Right ventricle myocardium inferior (tissue), 1 donor: ENCODE measurements around the gene ABHD17B. TPM values are rescaled to one million over a fixed set of nuclear protein-coding genes. Genes with fewer than 3 reads are reported as not detected.

Experiments used
- ATAC-seq: fragments of 200-7000 bp; cut with Tn5 transposase; one replicate; pipeline ENCODE4 v1.9.1; 2020; ENCODE audit warnings: mild to moderate bottlenecking, moderate library complexity
- DNase-seq: peaks from one replicate; pipeline ENCODE4 v3.0.0; 2021; ENCODE audit errors: missing footprints
- intact Hi-C: fragments of 100-400 bp; cut with DNase I; formaldehyde crosslinking; loops from one replicate; pipeline ENCODE4 v1.11.0; 2022
- total RNA-seq: library from RNA; stranded (reverse); fragmentation: NEBNext Ultra II Directional; extraction: Animal tissue kit (Norgen Biotek cat#: 25700); gene quantifications from one replicate; pipeline ENCODE4 v1.2.1, GENCODE V29; 2021
- donor health status: DM: no; HTN: yes; CAD: no; lungs with severe emphysema.

ABHD17B gene
- total RNA-seq, 1 donor from 2014 or later, result 10.5 TPM

DNA sequence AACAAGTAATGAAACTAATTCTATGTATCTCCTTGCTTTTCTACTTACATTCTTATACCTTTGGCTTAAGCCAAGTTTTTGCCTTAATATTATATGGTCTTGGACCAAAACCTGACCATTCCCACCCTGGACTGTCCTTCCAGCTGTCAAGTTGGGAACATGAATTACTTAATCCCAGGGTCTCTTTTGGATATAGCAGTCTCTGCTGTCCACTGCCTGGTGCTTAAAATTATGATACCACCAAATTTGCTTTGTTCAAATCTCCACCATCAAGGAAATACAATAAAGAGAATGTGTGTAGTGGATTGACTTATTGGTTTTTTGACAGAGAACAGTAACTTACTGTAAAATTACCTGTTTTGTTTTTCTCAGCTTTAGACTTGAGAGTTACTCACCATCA, 66.2 kb downstream of the ABHD17B start:
- intact Hi-C loops, result no loop called here
- no peak for DNase-seq
- no peak for ATAC-seq

DNA sequence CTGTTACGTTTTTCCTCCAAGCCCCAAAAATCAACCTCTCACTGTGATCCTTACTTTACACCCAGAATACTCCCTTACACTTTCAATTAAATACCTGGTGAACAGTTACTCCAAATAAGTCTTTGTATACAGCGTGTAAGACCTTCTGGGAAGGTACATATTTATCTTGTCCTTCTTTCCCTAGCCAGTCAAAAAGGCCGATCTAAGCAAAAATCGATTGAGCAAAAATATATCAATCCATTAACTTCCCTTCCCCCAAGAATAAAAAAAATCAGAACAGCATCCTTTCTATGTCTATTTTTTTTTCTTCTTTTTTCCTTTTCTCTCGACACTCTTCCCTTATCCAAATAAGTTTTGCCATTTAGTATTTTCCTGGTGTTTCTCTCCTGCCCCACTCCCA, 71.3 kb downstream of the ABHD17B start:
- ATAC-seq (no peak), DNase-seq (no peak)
- intact Hi-C loops, result no loop called here

DNA sequence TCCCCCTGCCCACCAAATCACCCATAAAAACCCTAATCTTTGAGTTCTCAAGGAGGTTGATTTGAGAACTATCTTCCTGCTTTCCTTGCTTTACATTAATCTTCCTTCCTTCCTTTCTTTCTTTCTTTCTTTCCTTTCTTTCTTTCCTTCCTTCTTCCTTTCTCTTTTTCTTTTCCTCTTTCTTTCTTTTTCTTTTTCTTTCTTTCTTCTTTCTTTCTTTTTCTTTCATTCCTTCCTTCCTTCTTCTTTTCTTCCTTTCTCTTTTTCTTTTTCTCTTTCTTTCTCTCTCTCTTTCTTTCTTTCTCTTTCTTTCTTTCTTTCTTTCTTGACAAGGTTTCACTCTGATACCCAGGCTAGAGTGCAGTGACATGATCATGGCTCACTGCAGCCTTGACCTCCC, 75.4 kb downstream of the ABHD17B start:
- ATAC-seq (no peak), DNase-seq (no peak)
- intact Hi-C loops, result no loop called here

DNA sequence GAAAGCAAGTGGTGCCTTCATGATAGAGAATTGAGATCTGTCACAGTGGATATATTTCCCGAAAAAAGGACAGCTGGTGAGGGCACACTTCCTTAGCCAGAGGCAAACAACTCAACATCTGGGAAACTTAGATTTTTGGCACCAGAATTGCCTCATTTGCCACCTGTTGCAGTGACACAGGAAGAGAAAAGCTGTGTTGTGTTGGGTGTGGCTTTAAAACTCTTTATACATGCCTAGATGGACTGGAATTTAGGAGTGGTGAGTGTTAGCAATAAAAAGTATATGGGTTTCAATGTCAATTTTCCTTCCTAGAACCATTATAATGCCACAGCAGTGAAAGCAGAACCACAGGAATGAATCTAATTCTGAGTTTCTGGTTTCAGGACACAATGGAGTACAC, 80.1 kb downstream of the ABHD17B start:
- intact Hi-C loops, result no loop called here
- no peak for ATAC-seq
- DNase-seq, result no peak

DNA sequence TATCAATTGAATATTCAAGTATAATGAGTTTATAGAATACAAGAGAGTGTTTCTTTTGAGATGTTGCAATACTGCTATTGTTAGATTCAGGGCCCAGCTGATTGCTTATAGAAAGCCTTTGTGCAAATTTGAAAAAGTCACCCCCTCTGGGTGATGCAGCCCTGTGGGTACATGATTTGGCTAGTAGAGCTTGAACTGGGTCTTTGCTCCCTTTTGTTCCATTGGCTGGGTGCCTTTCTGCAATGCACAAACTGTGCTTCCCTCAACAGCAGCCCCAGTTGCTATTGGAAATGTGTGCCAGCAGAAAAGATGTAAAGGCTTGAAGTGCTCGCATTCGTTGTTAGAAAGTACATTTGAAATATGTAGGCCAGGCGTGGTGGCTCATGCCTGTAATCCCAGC, 80.8 kb downstream of the ABHD17B start:
- no peak for DNase-seq
- intact Hi-C loops, result no loop called here
- no peak for ATAC-seq

DNA sequence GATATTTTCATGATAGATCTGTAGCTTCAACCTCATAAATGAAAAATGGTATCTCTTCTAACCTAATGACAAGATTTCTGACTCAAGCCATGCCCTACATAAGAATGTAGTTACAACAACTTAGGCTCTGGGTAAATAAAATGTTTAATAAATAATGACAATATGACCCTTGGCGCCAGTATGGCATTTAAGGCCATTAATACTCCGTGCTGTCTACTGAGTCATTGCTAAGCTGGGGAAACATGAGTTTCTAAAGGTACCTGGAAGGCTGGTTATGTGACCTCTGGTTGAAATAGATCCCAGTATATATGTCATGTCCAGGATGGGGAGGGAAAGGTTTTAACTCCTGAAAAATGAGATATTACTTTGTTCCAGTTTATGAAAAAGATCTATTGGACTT, 84.7 kb downstream of the ABHD17B start:
- ATAC-seq (no peak), DNase-seq (no peak)
- intact Hi-C loops, result no loop called here

DNA sequence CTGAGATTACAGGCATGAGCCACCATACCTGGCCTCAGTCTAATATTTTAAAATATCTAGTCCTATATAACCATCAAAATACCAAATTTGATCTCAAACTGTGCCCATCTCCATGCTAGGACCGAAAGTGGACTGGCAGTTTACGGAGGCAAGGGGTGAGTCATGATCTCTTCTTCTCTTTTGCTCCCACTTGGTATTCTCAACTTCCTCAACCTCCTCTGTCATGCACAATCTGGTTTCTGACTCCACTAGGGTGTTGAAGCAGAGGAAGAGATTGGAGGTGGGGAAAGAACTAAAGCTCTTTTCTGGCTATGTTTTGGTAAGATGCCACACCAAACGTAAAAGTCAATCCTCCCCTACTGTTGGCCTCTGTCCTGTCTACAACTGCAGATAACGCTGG, 86.7 kb downstream of the ABHD17B start:
- ATAC-seq (no peak), DNase-seq (no peak)
- intact Hi-C loops, result no loop called here

DNA sequence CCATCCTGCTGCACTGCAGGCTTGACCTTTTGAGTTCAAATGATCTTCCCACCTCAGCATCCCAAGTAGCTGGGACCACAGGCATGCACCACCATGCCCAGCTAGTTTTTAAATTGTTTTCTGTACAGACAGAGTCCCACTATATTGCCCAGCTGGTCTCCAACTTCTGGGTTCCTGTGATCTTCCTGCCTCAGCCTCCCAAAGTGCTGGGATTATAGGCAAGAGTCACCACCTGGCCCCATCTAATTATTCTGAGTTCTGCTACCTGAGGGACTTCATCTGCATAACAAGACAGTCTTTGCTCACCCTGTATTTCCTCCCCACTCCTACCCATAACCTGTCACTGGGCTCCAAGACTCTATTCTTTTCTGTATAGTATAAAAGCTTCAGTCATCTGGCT, 88.1 kb downstream of the ABHD17B start:
- DNase-seq (no peak), ATAC-seq (no peak)
- intact Hi-C loops, result no loop called here

DNA sequence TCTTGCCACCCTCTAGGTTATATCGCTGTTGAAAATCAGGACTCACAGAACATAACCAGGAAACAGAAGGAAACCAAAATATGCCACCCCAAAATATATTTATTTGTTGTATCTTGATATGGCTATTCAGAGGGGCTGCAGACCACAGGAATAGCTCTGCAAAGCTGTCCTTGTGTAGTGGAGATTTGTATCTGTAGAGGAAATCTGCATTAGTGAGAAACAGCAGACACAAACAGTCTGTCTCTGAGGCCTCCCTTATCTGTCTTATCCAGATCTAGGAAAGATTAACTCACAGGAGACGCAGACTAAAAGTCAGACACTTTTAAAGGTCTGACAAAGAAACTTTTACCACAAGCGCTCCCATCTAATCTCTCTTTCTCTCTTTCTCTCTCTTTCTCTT, 88.5 kb downstream of the ABHD17B start:
- ATAC-seq, result no peak
- intact Hi-C loops, result no loop called here
- no peak for DNase-seq

DNA sequence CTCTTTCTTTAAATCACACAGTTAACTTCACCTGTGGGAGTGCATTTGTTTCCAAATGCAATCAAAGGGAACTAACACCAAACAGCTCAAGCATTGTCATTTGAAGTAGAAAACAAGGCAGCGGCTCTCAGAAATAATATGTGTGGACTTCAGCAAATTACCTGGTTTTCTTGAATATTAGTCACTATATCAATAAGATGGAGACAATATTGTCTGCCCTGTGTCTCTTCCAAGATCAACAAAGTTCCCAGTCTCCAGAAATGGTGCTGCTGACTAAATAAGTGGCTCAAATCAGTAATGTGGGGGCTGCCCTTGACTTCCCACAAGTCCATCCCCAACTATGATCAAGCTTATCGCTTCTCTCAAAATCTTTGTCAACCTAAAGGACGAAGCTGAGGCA, 89.6 kb downstream of the ABHD17B start:
- DNase-seq (no peak), ATAC-seq (no peak)
- intact Hi-C loops, result no loop called here

DNA sequence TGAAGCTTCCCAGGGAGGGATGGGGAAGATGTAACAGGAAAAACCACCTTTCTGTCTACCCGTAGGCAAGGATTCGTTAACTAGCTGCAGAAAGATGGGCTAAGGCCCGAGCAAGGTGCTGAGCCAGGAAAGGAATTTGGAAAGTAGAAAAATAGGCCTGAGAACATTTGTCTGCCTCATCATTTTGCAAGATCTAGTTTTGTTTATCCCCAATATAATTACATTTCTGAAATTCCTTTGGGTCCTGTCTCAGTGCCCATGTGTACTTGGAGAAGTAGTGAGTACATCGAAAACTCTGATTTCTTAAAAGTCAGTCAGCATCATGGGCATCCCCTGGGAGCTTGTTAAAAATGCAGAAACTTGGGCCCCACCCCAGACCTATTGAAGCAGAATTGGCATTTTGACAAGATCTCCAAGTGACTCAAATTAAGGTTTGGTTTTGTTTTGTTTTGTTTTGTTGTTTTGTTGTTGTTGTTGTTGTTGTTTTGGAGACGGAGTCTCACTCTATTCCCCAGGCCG, 90.5 kb downstream of the ABHD17B start:
- DNase-seq (no peak), ATAC-seq (no peak)
- intact Hi-C loops, result no loop called here

DNA sequence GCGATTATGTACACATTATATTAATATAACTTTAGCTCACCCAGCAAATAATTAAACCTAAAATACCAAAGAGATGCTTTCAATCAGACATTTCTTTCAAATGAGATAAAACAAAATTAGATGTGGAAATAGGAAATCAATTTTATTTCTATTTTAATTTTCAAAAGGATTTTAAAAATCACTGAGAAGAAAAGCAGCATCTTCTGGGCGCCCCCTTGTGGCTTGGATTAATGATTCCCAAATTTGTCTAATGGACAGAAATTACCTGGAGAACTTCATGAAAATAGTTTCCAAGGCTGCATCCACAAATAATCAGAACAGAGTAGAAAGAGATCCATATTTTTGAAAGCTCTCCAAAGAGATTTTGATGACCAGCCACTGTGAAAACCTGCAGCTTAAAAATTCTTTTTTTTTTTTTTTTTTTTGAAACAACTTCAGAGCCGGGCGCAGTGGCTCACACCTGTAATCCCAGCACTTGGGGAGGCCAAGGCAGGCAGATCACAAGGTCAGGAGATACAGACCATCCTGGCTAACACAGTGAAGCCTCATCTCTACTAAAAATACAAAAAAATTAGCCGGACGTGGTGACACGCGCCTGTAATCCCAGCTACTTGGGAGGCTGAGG, 91.8 kb downstream of the ABHD17B start:
- ATAC-seq (no peak), DNase-seq (no peak)
- intact Hi-C loops, result loop anchor here (10.0 kb wide), 2 partner anchors 54 to 96 kb away; partner anchors contain the start of genes ABHD17B, C9orf85 and CEMIP2

DNA sequence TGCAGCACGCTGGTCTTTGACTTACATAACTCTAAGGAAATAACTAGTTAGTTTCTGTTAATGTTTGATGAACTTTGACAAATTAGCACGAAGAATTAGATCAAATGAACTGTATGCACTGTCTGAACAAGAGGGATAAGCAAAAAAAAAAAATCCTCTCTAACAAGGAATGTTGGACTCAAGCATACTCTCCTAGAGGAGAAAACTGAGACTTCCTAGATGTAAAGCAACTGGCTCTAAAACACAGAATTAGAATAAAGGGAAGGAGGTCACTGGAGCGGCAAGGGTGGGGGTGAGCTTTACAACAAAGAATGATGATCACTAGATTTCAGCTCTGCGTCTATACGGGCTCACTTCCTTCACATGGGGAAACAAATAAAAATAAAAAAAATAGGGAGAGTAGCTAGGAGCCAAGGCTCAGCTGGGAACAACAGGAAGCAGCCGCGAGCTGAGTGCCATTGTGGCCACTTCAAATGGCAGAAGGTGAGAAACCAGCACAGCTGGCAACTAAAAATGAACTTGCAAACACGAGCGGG, 94.0 kb downstream of the ABHD17B start:
- intact Hi-C loops, result loop anchor here (10.0 kb wide), 2 partner anchors 52 to 98 kb away; partner anchors contain the start of genes ABHD17B, C9orf85 and CEMIP2
- no peak for DNase-seq
- no peak for ATAC-seq

Other genes with a start within 250 kb of the ABHD17B start
- 9.3 TPM for gene CEMIP2, start 142.7 kb downstream of the ABHD17B start, total RNA-seq
- gene C9orf85, start 446 bp upstream of the ABHD17B start, total RNA-seq, result 9.4 TPM
- not detected for gene C9orf57, start 149.4 kb upstream of the ABHD17B start, total RNA-seq
- 3.1 TPM for gene GDA, start 238.2 kb upstream of the ABHD17B start, total RNA-seq